MM.1S (cell line): ENCODE measurements around the gene PLAC8L1.

Experiments used
- DNase-seq: peaks from one replicate; pipeline ENCODE4 v3.0.0-alpha.2; 2015
- H2AFZ ChIP-seq: fragments of 300-600 bp; sonication (generic); 2 replicates; pipeline ENCODE4 v1.6.0; 2016; ENCODE audit warnings: antibody characterized with exemption, low read length
- H3F3A ChIP-seq: fragments of 300-600 bp; sonication (generic); 2 replicates; pipeline ENCODE4 v1.6.1; 2016; ENCODE audit warnings: mild to moderate bottlenecking, antibody characterized with exemption, low read length, moderate library complexity, mixed read lengths; ENCODE audit not compliant: insufficient read depth
- H3K27ac ChIP-seq: fragments of 300-600 bp; sonication (generic); 2 replicates; pipeline ENCODE4 v1.5.1; 2016; ENCODE audit warnings: mild to moderate bottlenecking, low read length
- H3K27me3 ChIP-seq: fragments of 300-600 bp; sonication (generic); replicated peaks from 2 replicates; pipeline ENCODE4 v1.6.0; 2016; ENCODE audit warnings: low read length; ENCODE audit not compliant: insufficient read depth
- H3K36me3 ChIP-seq: fragments of 300-600 bp; sonication (generic); replicated peaks from 2 replicates; pipeline ENCODE4 v1.6.1; 2016; ENCODE audit warnings: mild to moderate bottlenecking, low read length, mixed read lengths; ENCODE audit not compliant: insufficient read depth
- H3K4me1 ChIP-seq: fragments of 300-600 bp; sonication (generic); 2 replicates; pipeline ENCODE4 v1.6.1; 2016; ENCODE audit warnings: low read length, mixed read lengths
- H3K4me2 ChIP-seq: fragments of 300-600 bp; sonication (generic); 2 replicates; pipeline ENCODE4 v1.6.0; 2016; ENCODE audit warnings: low read depth, low read length
- H3K4me3 ChIP-seq: fragments of 300-600 bp; sonication (generic); 2 replicates; pipeline ENCODE4 v1.5.1; 2016; ENCODE audit warnings: low read length, mixed read lengths
- H3K79me2 ChIP-seq: fragments of 300-600 bp; sonication (generic); 2 replicates; pipeline ENCODE4 v1.6.1; 2016; ENCODE audit warnings: mixed run types, low read length, mixed read lengths
- H3K9ac ChIP-seq: fragments of 300-600 bp; sonication (generic); 2 replicates; pipeline ENCODE4 v1.6.1; 2016; ENCODE audit warnings: low read length, mixed read lengths
- H3K9me2 ChIP-seq: fragments of 300-600 bp; sonication (generic); replicated peaks from 2 replicates; pipeline ENCODE4 v1.6.1; 2016; ENCODE audit warnings: mild to moderate bottlenecking, low read length, mixed read lengths; ENCODE audit not compliant: insufficient read depth
- H3K9me3 ChIP-seq: fragments of 300-600 bp; sonication (generic); replicated peaks from 2 replicates; pipeline ENCODE4 v1.6.1; 2016; ENCODE audit warnings: mild to moderate bottlenecking, low read length, mixed read lengths; ENCODE audit not compliant: insufficient read depth
- H4K20me1 ChIP-seq: fragments of 300-600 bp; sonication (generic); 2 replicates; pipeline ENCODE4 v1.6.1; 2016; ENCODE audit warnings: mild to moderate bottlenecking, low read length, moderate library complexity, mixed read lengths; ENCODE audit not compliant: insufficient read depth
- EZH2 ChIP-seq: fragments of 300-600 bp; sonication (generic); optimal IDR thresholded peaks from 2 replicates; pipeline ENCODE3; 2017; ENCODE audit warnings: low read depth, mild to moderate bottlenecking, antibody characterized with exemption, low read length, mixed read lengths
- EZH2phosphoT487 ChIP-seq: fragments of 300-600 bp; sonication (generic); IDR thresholded peaks from 2 replicates; pipeline ENCODE4 v1.6.1; 2018; ENCODE audit warnings: antibody characterized with exemption, low read length
- TF ChIP-seq, protein P1 (sequence below): fragments of 300-600 bp; sonication (generic); IDR thresholded peaks from 2 replicates; pipeline ENCODE4 v1.5.1; 2016; ENCODE audit warnings: antibody characterized with exemption, low read length, mixed read lengths

The PLAC8L1 gene

DNA sequence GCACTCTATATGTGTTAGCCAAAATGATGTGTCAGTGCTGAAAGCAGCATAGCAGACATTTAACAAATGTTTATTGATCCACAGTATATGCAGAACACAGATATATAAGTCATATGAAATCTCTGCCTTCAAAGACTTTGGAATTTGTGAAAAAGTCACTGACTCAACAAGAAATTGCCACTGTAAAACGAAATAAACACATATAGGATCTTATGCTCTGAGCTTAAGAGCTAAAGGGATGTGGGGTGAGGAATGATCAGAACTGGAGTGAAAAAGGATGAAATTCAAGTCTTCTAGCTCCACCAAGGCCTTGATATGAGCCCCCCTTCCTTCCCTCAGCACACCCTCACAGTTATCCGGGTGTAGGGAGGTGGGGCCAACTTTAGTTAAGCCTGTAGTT lies 49.9 kb downstream of the PLAC8L1 start:
- Histone ChIP-seq H4K20me1 (no peaks in the 10 kb centered on the region), H2AFZ (no peak overlapping the region), H3K9me3 (no peaks in the 10 kb centered on the region), H3K27ac (no peak overlapping the region), H3K27me3 (no peaks in the 10 kb centered on the region), H3K9ac (no peak overlapping the region), H3K4me1 (no peaks in the 10 kb centered on the region), H3K4me3 (no peak overlapping the region), H3K4me2 (no peak overlapping the region), H3K79me2 (no peaks in the 10 kb centered on the region), H3F3A (no peaks in the 10 kb centered on the region), H3K9me2 (no peaks in the 10 kb centered on the region), H3K36me3 (no peaks in the 10 kb centered on the region)
- no peak for TF ChIP-seq EZH2
- TF ChIP-seq EZH2phosphoT487: no peak
- no peak for DNase-seq

DNA sequence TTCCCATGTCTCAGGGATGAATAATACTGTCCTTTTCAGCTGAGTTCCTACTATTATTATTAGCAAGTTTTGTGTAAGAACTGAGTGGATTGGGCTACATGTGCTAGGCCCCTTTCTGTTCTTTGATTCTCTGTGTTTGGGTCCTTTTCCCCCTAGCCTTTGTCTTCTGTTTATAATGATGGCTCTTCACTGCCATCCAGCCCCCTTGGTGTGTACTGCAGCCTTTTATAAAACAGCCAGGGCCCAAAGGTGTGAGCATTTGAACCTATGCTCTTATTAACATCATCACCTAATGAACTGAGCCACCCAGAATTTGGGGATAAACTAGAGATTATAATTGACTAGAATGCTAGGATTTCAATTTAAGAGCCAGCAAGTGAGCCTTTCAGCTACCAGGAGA lies 52.6 kb downstream of the PLAC8L1 start:
- no peaks in the 10 kb centered on the region for H3K79me2 ChIP-seq
- no peak for TF ChIP-seq EZH2
- TF ChIP-seq, protein P1, sequence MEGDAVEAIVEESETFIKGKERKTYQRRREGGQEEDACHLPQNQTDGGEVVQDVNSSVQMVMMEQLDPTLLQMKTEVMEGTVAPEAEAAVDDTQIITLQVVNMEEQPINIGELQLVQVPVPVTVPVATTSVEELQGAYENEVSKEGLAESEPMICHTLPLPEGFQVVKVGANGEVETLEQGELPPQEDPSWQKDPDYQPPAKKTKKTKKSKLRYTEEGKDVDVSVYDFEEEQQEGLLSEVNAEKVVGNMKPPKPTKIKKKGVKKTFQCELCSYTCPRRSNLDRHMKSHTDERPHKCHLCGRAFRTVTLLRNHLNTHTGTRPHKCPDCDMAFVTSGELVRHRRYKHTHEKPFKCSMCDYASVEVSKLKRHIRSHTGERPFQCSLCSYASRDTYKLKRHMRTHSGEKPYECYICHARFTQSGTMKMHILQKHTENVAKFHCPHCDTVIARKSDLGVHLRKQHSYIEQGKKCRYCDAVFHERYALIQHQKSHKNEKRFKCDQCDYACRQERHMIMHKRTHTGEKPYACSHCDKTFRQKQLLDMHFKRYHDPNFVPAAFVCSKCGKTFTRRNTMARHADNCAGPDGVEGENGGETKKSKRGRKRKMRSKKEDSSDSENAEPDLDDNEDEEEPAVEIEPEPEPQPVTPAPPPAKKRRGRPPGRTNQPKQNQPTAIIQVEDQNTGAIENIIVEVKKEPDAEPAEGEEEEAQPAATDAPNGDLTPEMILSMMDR: peak; percentile 44
- no peak for TF ChIP-seq EZH2phosphoT487
- H3K27ac ChIP-seq: no peak overlapping the region
- H3K4me3 ChIP-seq: no peak overlapping the region
- H2AFZ ChIP-seq: no peak overlapping the region
- DNase-seq: no peak
- no peaks in the 10 kb centered on the region for H4K20me1 ChIP-seq
- no peaks in the 10 kb centered on the region for H3K36me3 ChIP-seq
- H3K4me2 ChIP-seq: no peak overlapping the region
- H3F3A ChIP-seq: no peaks in the 10 kb centered on the region
- H3K9ac ChIP-seq: no peak overlapping the region
- H3K4me1 ChIP-seq: peaks cover 1% of the 10 kb centered on the region; the same call in 1 of the 2 replicates
- no peaks in the 10 kb centered on the region for H3K9me2 ChIP-seq
- no peaks in the 10 kb centered on the region for H3K27me3 ChIP-seq
- H3K9me3 ChIP-seq: no peaks in the 10 kb centered on the region

DNA sequence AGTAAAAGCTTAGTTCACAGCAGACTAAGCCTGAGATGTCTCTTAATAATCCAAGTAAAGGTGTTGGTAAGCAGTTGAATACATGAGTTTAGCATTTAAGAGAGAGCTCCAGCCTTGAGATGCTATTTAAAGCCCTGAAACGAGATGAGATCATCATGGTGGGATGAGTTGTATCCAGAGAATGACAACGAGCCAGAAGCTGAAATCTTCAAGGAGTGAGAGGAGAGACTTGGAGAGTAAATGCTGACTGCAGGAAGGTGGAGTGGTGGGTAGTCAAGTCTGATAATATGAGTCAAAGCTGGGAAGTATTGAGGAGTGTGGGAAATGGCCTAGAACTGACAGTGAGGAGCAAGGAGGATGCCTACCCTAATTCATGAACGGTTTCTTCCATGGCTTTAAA lies 53.7 kb downstream of the PLAC8L1 start:
- Histone ChIP-seq H3K36me3 (no peaks in the 10 kb centered on the region), H3K4me3 (no peak overlapping the region)

DNA sequence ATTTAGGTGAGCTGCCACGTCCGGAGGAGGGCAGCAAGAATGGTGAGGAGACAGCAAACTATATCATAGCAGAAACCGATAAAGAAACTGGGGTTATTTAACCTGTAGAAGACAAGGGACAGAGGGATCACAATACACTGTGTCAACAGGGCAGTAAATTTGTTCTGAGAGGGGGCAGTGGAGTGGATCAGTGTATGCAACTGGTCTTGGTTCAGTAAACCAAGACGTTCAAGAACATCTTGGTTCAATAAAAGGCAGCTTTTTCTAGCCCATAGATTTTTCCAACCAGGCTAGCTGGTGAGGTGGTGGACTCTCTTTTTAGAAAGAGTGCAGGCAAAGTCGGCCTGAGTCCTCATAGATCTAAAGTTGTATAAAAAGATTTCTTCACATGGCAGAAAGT lies 55.3 kb downstream of the PLAC8L1 start:
- Histone ChIP-seq H3K4me3 (no peak overlapping the region), H3K9me2 (no peaks in the 10 kb centered on the region), H3K79me2 (no peaks in the 10 kb centered on the region), H3K9ac (no peak overlapping the region), H3K36me3 (no peaks in the 10 kb centered on the region), H3F3A (no peaks in the 10 kb centered on the region), H3K9me3 (no peaks in the 10 kb centered on the region), H3K4me2 (no peak overlapping the region), H3K27ac (no peak overlapping the region), H2AFZ (no peak overlapping the region), H3K27me3 (no peaks in the 10 kb centered on the region), H4K20me1 (no peaks in the 10 kb centered on the region), H3K4me1 (peaks cover 6% of the 10 kb centered on the region; the same call in 1 of the 2 replicates)
- no peak for DNase-seq
- TF ChIP-seq EZH2 (no peak), EZH2phosphoT487 (no peak)
- TF ChIP-seq, protein P1: no peak

More for the DNA sequence above, 53.7 kb downstream of the PLAC8L1 start:
- no peak overlapping the region for H3K9ac ChIP-seq
- TF ChIP-seq EZH2phosphoT487: no peak
- TF ChIP-seq, protein P1: no peak
- TF ChIP-seq EZH2: no peak
- H3F3A ChIP-seq: no peaks in the 10 kb centered on the region
- no peak for DNase-seq
- H3K27me3 ChIP-seq: no peaks in the 10 kb centered on the region
- no peaks in the 10 kb centered on the region for H3K9me3 ChIP-seq
- H3K4me2 ChIP-seq: no peak overlapping the region
- no peak overlapping the region for H3K27ac ChIP-seq
- H2AFZ ChIP-seq: no peak overlapping the region
- no peaks in the 10 kb centered on the region for H3K9me2 ChIP-seq
- H4K20me1 ChIP-seq: no peaks in the 10 kb centered on the region
- no peaks in the 10 kb centered on the region for H3K79me2 ChIP-seq
- peaks cover 6% of the 10 kb centered on the region; the same call in 1 of the 2 replicates for H3K4me1 ChIP-seq
